WTC11 (cell line): ENCODE measurements around the gene AKAP7.

Source experiments
- ATF1 ChIP-seq: sonication (generic); formaldehyde crosslinking; IDR thresholded peaks from 2 replicates; pipeline ENCODE4 v1.8.1; 2023; ENCODE audit warnings: mild to moderate bottlenecking, moderate library complexity, missing genetic modification reagents
- CBFB ChIP-seq: sonication (generic); formaldehyde crosslinking; IDR thresholded peaks from 2 replicates; pipeline ENCODE4 v1.8.1; 2022; ENCODE audit warnings: mild to moderate bottlenecking, low read depth, missing genetic modification reagents
- TF ChIP-seq, protein P1 (sequence below): fragments of 200-600 bp; IDR thresholded peaks from 2 replicates; pipeline ENCODE4 v1.8.0; 2022; ENCODE audit warnings: antibody characterized with exemption

DNA sequence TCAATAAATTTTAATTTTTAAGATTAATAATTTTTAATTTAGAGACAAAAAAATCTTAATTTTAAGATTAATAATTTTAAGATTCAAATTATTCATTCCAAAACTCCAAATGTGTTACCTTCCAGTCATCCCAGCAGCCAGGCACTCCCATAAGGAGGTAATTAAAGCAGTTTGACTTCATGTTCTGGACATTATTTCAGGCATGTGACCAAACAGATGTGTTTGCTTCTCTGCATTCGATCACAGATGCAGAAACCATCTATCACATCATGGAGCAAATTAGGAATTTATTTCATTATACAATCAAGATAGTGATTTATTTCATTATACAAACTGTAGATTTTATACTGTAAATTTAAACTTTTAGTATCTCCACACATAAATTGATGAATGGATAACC lies 150.3 kb downstream of the AKAP7 start:
- TF ChIP-seq, protein P1, sequence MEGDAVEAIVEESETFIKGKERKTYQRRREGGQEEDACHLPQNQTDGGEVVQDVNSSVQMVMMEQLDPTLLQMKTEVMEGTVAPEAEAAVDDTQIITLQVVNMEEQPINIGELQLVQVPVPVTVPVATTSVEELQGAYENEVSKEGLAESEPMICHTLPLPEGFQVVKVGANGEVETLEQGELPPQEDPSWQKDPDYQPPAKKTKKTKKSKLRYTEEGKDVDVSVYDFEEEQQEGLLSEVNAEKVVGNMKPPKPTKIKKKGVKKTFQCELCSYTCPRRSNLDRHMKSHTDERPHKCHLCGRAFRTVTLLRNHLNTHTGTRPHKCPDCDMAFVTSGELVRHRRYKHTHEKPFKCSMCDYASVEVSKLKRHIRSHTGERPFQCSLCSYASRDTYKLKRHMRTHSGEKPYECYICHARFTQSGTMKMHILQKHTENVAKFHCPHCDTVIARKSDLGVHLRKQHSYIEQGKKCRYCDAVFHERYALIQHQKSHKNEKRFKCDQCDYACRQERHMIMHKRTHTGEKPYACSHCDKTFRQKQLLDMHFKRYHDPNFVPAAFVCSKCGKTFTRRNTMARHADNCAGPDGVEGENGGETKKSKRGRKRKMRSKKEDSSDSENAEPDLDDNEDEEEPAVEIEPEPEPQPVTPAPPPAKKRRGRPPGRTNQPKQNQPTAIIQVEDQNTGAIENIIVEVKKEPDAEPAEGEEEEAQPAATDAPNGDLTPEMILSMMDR: no peak
- TF ChIP-seq ATF1: no peak
- TF ChIP-seq CBFB (CRISPR knock-in tag): no peak
